Vagina (tissue), 2 donors: Measurements from ENCODE around the gene TTC39B. TPM values are rescaled to one million over a fixed set of nuclear protein-coding genes. Genes with fewer than 3 reads are reported as not detected.

ENCODE experiments used
- DNase-seq, 2 donors: peaks; one replicate each; pipeline ENCODE4 v3.0.0-alpha.2; 2017; ENCODE audit errors: extremely low spot score in 2 of 2
- H3K27ac ChIP-seq: fragments of 200-600 bp; sonication (generic); one replicate; pipeline ENCODE4 v1.5.1; 2019
- H3K27me3 ChIP-seq: fragments of 200-600 bp; sonication (generic); one replicate; pipeline ENCODE4 v1.5.1; 2019
- H3K36me3 ChIP-seq, 2 donors: fragments of 200-600 bp; sonication (generic); one replicate each; pipeline ENCODE4 v1.5.1; 2017 to 2019
- H3K4me1 ChIP-seq: fragments of 200-600 bp; sonication (generic); one replicate; pipeline ENCODE4 v1.5.1; 2019
- H3K4me3 ChIP-seq, 2 donors: fragments of 200-600 bp; sonication (generic); 1 replicate in 1 of 2; 2 replicates in 1 of 2; pipeline ENCODE4 v1.5.1; 2016 to 2019
- H3K9me3 ChIP-seq: fragments of 200-600 bp; sonication (generic); one replicate; pipeline ENCODE4 v1.5.1; 2019
- CTCF ChIP-seq, 3 experiments: fragments of 450-650 bp in 2 of 3; fragments of 200-600 bp in 1 of 3; sonication (generic) in 1 of 3; IDR thresholded peaks; one replicate each; pipeline ENCODE4 v1.5.1; 2017 to 2019; ENCODE audit warnings: antibody characterized with exemption in 3 of 3, mild to moderate bottlenecking in 2 of 3, moderate library complexity in 2 of 3
- POLR2A ChIP-seq, 2 donors: fragments of 450-650 bp; IDR thresholded peaks; one replicate each; pipeline ENCODE4 v1.6.1; 2017; ENCODE audit warnings: antibody characterized with exemption in 2 of 2, mild to moderate bottlenecking in 2 of 2, moderate library complexity in 2 of 2
- POLR2AphosphoS5 ChIP-seq, 2 donors: sonication (generic); formaldehyde crosslinking; IDR thresholded peaks; one replicate each; pipeline ENCODE4 v1.9.0; 2017; ENCODE audit warnings: antibody characterized with exemption in 2 of 2, mild to moderate bottlenecking in 2 of 2, low read depth in 1 of 2; ENCODE audit not compliant: insufficient read depth in 1 of 2
- intact Hi-C: fragments of 100-400 bp; cut with DNase I; formaldehyde crosslinking; loops from one replicate; pipeline ENCODE4 v1.15.1; 2023
- total RNA-seq: library from RNA; depleted of rRNA; stranded (reverse); fragments of >200 nt; gene quantifications from one replicate; pipeline ENCODE4 v1.2.3, GENCODE V29; 2016

The TTC39B gene
- total RNA-seq, 1 donor from 2014 or later, result 13.3 TPM

- H3K36me3 ChIP-seq, result no peaks in the 10 kb centered on the region
- H3K27me3 ChIP-seq, result no peaks in the 10 kb centered on the region
- no peak overlapping the region for H3K4me3 ChIP-seq
- intact Hi-C loops, result no loop called here
- TF ChIP-seq POLR2A (IDR thresholded peaks at IDR 0.05), result no peak
- no peak for TF ChIP-seq CTCF (IDR thresholded peaks at IDR 0.05)
- TF ChIP-seq POLR2AphosphoS5 (IDR thresholded peaks at IDR 0.05; ENCODE audit: insufficient read depth in 1 of 2, low read depth in 1 of 2), result no peak
- H3K27ac ChIP-seq, result no peak overlapping the region
- H3K9me3 ChIP-seq, result no peaks in the 10 kb centered on the region
- peaks cover 9% of the 10 kb centered on the region for H3K4me1 ChIP-seq
- DNase-seq, result no peak
Observed at GRCh38 chr9:15304632-15305031, 2.4 kb downstream of the TTC39B start.

GRCh38 chr9:15300218-15300617 is 6.8 kb downstream of the TTC39B start:
- intact Hi-C loops, result no loop called here
- no peak for TF ChIP-seq POLR2A (IDR thresholded peaks at IDR 0.05)
- no peak for TF ChIP-seq POLR2AphosphoS5 (IDR thresholded peaks at IDR 0.05; ENCODE audit: insufficient read depth in 1 of 2, low read depth in 1 of 2)

GRCh38 chr9:15299374-15299939 is 7.6 kb downstream of the TTC39B start:
- no peak for DNase-seq
- Histone ChIP-seq H3K27ac (peak overlapping the region; percentile 24), H3K4me1 (peaks cover 31% of the 10 kb centered on the region), H3K27me3 (no peaks in the 10 kb centered on the region), H3K4me3 (no peak overlapping the region), H3K36me3 (no peaks in the 10 kb centered on the region), H3K9me3 (no peaks in the 10 kb centered on the region)
- no peak for TF ChIP-seq CTCF (IDR thresholded peaks at IDR 0.05)
- no peak for TF ChIP-seq POLR2AphosphoS5 (IDR thresholded peaks at IDR 0.05; ENCODE audit: insufficient read depth in 1 of 2, low read depth in 1 of 2)
- no peak for TF ChIP-seq POLR2A (IDR thresholded peaks at IDR 0.05)
- intact Hi-C loops, result no loop called here

More at GRCh38 chr9:15300218-15300617, 6.8 kb downstream of the TTC39B start:
- H3K27ac ChIP-seq, result no peak overlapping the region
- no peaks in the 10 kb centered on the region for H3K36me3 ChIP-seq
- H3K4me3 ChIP-seq, result no peak overlapping the region
- no peaks in the 10 kb centered on the region for H3K9me3 ChIP-seq
- H3K27me3 ChIP-seq, result no peaks in the 10 kb centered on the region
- no peak for DNase-seq
- peaks cover 27% of the 10 kb centered on the region for H3K4me1 ChIP-seq

- Histone ChIP-seq H3K36me3 (no peaks in the 10 kb centered on the region), H3K27ac (peak overlapping the region; percentile 24), H3K27me3 (no peaks in the 10 kb centered on the region), H3K9me3 (no peaks in the 10 kb centered on the region), H3K4me3 (no peak overlapping the region), H3K4me1 (peaks cover 42% of the 10 kb centered on the region)
- DNase-seq, result no peak
- TF ChIP-seq CTCF (IDR thresholded peaks at IDR 0.05), result no peak
- TF ChIP-seq POLR2A (IDR thresholded peaks at IDR 0.05), result no peak
- TF ChIP-seq POLR2AphosphoS5 (IDR thresholded peaks at IDR 0.05; ENCODE audit: insufficient read depth in 1 of 2, low read depth in 1 of 2), result no peak
- intact Hi-C loops, result no loop called here
Observed at GRCh38 chr9:15298362-15298761, 8.7 kb downstream of the TTC39B start.

- intact Hi-C loops, result no loop called here
- no peaks in the 10 kb centered on the region for H3K36me3 ChIP-seq
- peaks cover 45% of the 10 kb centered on the region for H3K4me1 ChIP-seq
- DNase-seq, result no peak
- no peaks in the 10 kb centered on the region for H3K27me3 ChIP-seq
- H3K4me3 ChIP-seq, result peak overlapping the region; percentile 47
- no peaks in the 10 kb centered on the region for H3K9me3 ChIP-seq
- TF ChIP-seq POLR2AphosphoS5 (IDR thresholded peaks at IDR 0.05; ENCODE audit: insufficient read depth in 1 of 2, low read depth in 1 of 2) (peak in 1 of 2 donors; percentile 66), POLR2A (IDR thresholded peaks at IDR 0.05) (no peak)
- H3K27ac ChIP-seq, result peak overlapping the region; percentile 90
Observed at GRCh38 chr9:15295761-15296405, 11.1 kb downstream of the TTC39B start.

GRCh38 chr9:15294604-15295003 is 12.4 kb downstream of the TTC39B start:
- Histone ChIP-seq H3K4me1 (peaks cover 45% of the 10 kb centered on the region), H3K27ac (peak overlapping the region; percentile 90), H3K9me3 (no peaks in the 10 kb centered on the region), H3K27me3 (no peaks in the 10 kb centered on the region), H3K36me3 (no peaks in the 10 kb centered on the region), H3K4me3 (no peak overlapping the region)
- no peak for TF ChIP-seq CTCF (IDR thresholded peaks at IDR 0.05)
- TF ChIP-seq POLR2AphosphoS5 (IDR thresholded peaks at IDR 0.05; ENCODE audit: insufficient read depth in 1 of 2, low read depth in 1 of 2), result no peak
- TF ChIP-seq POLR2A (IDR thresholded peaks at IDR 0.05), result no peak
- intact Hi-C loops, result no loop called here
- DNase-seq, result no peak
